ENCODE measurements around the gene CHRNA4.
"Not testable (repeated sequence)": the region's sequence is repeated elsewhere in the genome, so short reads cannot be mapped to it uniquely, and the experiment has no call there.

The CHRNA4 gene

GRCh38 chr20:63339154-63340094 is 21.7 kb downstream of the CHRNA4 start:
- H3K4me1 ChIP-seq (ENCODE audit: control insufficient read depth, low read depth, low read length); H3K9ac ChIP-seq (ENCODE audit: low read length); H3K36me3 ChIP-seq (ENCODE audit: control insufficient read depth, low read depth, low read length); H3K4me3 ChIP-seq (ENCODE audit: low read length); H3K27ac ChIP-seq (ENCODE audit: low read length); H3K9me3 ChIP-seq (ENCODE audit: control insufficient read depth, low read depth, low read length): not testable (repeated sequence)
- peaks cover 13% of the 10 kb centered on the region for H3K27me3 ChIP-seq (ENCODE audit: control insufficient read depth, insufficient read depth, low read length)

GRCh38 chr20:63337786-63338420 is 23.2 kb downstream of the CHRNA4 start:
- H3K4me1 ChIP-seq (ENCODE audit: control insufficient read depth, low read depth, low read length) = no peaks in the 10 kb centered on the region
- no peak overlapping the region for H3K4me3 ChIP-seq (ENCODE audit: low read length)

GRCh38 chr20:63336232-63336752 is 24.9 kb downstream of the CHRNA4 start:
- Histone ChIP-seq H3K4me3 (ENCODE audit: low read length) (no peak overlapping the region), H3K27ac (ENCODE audit: low read length) (no peak overlapping the region), H3K9me3 (ENCODE audit: control insufficient read depth, low read depth, low read length) (no peaks in the 10 kb centered on the region), H3K4me1 (ENCODE audit: control insufficient read depth, low read depth, low read length) (no peaks in the 10 kb centered on the region), H3K36me3 (ENCODE audit: control insufficient read depth, low read depth, low read length) (no peaks in the 10 kb centered on the region), H3K27me3 (ENCODE audit: control insufficient read depth, insufficient read depth, low read length) (peaks cover 13% of the 10 kb centered on the region), H3K9ac (ENCODE audit: low read length) (no peak overlapping the region)

More at GRCh38 chr20:63337786-63338420, 23.2 kb downstream of the CHRNA4 start:
- H3K27ac ChIP-seq (ENCODE audit: low read length) = no peak overlapping the region
- H3K36me3 ChIP-seq (ENCODE audit: control insufficient read depth, low read depth, low read length) = no peaks in the 10 kb centered on the region
- H3K9me3 ChIP-seq (ENCODE audit: control insufficient read depth, low read depth, low read length) = no peaks in the 10 kb centered on the region
- peaks cover 13% of the 10 kb centered on the region for H3K27me3 ChIP-seq (ENCODE audit: control insufficient read depth, insufficient read depth, low read length)
- H3K9ac ChIP-seq (ENCODE audit: low read length) = no peak overlapping the region

GRCh38 chr20:63335711-63336110 is 25.4 kb downstream of the CHRNA4 start:
- Histone ChIP-seq H3K36me3 (ENCODE audit: control insufficient read depth, low read depth, low read length) (no peaks in the 10 kb centered on the region), H3K9me3 (ENCODE audit: control insufficient read depth, low read depth, low read length) (no peaks in the 10 kb centered on the region), H3K4me3 (ENCODE audit: low read length) (no peak overlapping the region), H3K27me3 (ENCODE audit: control insufficient read depth, insufficient read depth, low read length) (peaks cover 13% of the 10 kb centered on the region), H3K9ac (ENCODE audit: low read length) (no peak overlapping the region), H3K27ac (ENCODE audit: low read length) (no peak overlapping the region), H3K4me1 (ENCODE audit: control insufficient read depth, low read depth, low read length) (no peaks in the 10 kb centered on the region)

GRCh38 chr20:63335060-63335459 is 26.1 kb downstream of the CHRNA4 start:
- H3K9me3 ChIP-seq (ENCODE audit: control insufficient read depth, low read depth, low read length); H3K36me3 ChIP-seq (ENCODE audit: control insufficient read depth, low read depth, low read length); H3K27ac ChIP-seq (ENCODE audit: low read length); H3K9ac ChIP-seq (ENCODE audit: low read length); H3K4me3 ChIP-seq (ENCODE audit: low read length); H3K4me1 ChIP-seq (ENCODE audit: control insufficient read depth, low read depth, low read length): not testable (repeated sequence)
- peaks cover 13% of the 10 kb centered on the region for H3K27me3 ChIP-seq (ENCODE audit: control insufficient read depth, insufficient read depth, low read length)

- no peak overlapping the region for H3K27ac ChIP-seq (ENCODE audit: low read length)
- H3K27me3 ChIP-seq (ENCODE audit: control insufficient read depth, insufficient read depth, low read length) = peaks cover 13% of the 10 kb centered on the region
These were observed 26.8 kb downstream of the CHRNA4 start for GRCh38 chr20:63334356-63334755.

GRCh38 chr20:63333241-63333836 is 27.8 kb downstream of the CHRNA4 start:
- H3K27ac ChIP-seq (ENCODE audit: low read length) = no peak overlapping the region
- H3K27me3 ChIP-seq (ENCODE audit: control insufficient read depth, insufficient read depth, low read length) = peaks cover 13% of the 10 kb centered on the region
- no peaks in the 10 kb centered on the region for H3K4me1 ChIP-seq (ENCODE audit: control insufficient read depth, low read depth, low read length)
- H3K9ac ChIP-seq (ENCODE audit: low read length) = no peak overlapping the region
- H3K36me3 ChIP-seq (ENCODE audit: control insufficient read depth, low read depth, low read length) = no peaks in the 10 kb centered on the region
- H3K9me3 ChIP-seq (ENCODE audit: control insufficient read depth, low read depth, low read length) = no peaks in the 10 kb centered on the region
- H3K4me3 ChIP-seq (ENCODE audit: low read length) = no peak overlapping the region

More at GRCh38 chr20:63334356-63334755, 26.8 kb downstream of the CHRNA4 start:
- Histone ChIP-seq H3K4me3 (ENCODE audit: low read length) (no peak overlapping the region), H3K9ac (ENCODE audit: low read length) (no peak overlapping the region), H3K9me3 (ENCODE audit: control insufficient read depth, low read depth, low read length) (no peaks in the 10 kb centered on the region), H3K36me3 (ENCODE audit: control insufficient read depth, low read depth, low read length) (no peaks in the 10 kb centered on the region), H3K4me1 (ENCODE audit: control insufficient read depth, low read depth, low read length) (no peaks in the 10 kb centered on the region)

- Histone ChIP-seq H3K36me3 (ENCODE audit: control insufficient read depth, low read depth, low read length) (no peaks in the 10 kb centered on the region), H3K9me3 (ENCODE audit: control insufficient read depth, low read depth, low read length) (no peaks in the 10 kb centered on the region), H3K27me3 (ENCODE audit: control insufficient read depth, insufficient read depth, low read length) (peaks cover 9% of the 10 kb centered on the region), H3K27ac (ENCODE audit: low read length) (no peak overlapping the region), H3K9ac (ENCODE audit: low read length) (no peak overlapping the region), H3K4me3 (ENCODE audit: low read length) (no peak overlapping the region), H3K4me1 (ENCODE audit: control insufficient read depth, low read depth, low read length) (no peaks in the 10 kb centered on the region)
These were observed 28.5 kb downstream of the CHRNA4 start for GRCh38 chr20:63332488-63333240.

GRCh38 chr20:63331741-63332400 is 29.3 kb downstream of the CHRNA4 start:
- no peak overlapping the region for H3K9ac ChIP-seq (ENCODE audit: low read length)
- H3K4me3 ChIP-seq (ENCODE audit: low read length) = no peak overlapping the region
- H3K27ac ChIP-seq (ENCODE audit: low read length) = no peak overlapping the region
- H3K27me3 ChIP-seq (ENCODE audit: control insufficient read depth, insufficient read depth, low read length) = peaks cover 5% of the 10 kb centered on the region
- H3K4me1 ChIP-seq (ENCODE audit: control insufficient read depth, low read depth, low read length) = no peaks in the 10 kb centered on the region
- no peaks in the 10 kb centered on the region for H3K36me3 ChIP-seq (ENCODE audit: control insufficient read depth, low read depth, low read length)
- H3K9me3 ChIP-seq (ENCODE audit: control insufficient read depth, low read depth, low read length) = no peaks in the 10 kb centered on the region

GRCh38 chr20:63330940-63331339 is 30.2 kb downstream of the CHRNA4 start:
- no peaks in the 10 kb centered on the region for H3K9me3 ChIP-seq (ENCODE audit: control insufficient read depth, low read depth, low read length)

More at GRCh38 chr20:63330940-63331339, 30.2 kb downstream of the CHRNA4 start:
- Histone ChIP-seq H3K9ac (ENCODE audit: low read length) (no peak overlapping the region), H3K27me3 (ENCODE audit: control insufficient read depth, insufficient read depth, low read length) (no peaks in the 10 kb centered on the region), H3K36me3 (ENCODE audit: control insufficient read depth, low read depth, low read length) (no peaks in the 10 kb centered on the region), H3K4me3 (ENCODE audit: low read length) (no peak overlapping the region), H3K27ac (ENCODE audit: low read length) (no peak overlapping the region), H3K4me1 (ENCODE audit: control insufficient read depth, low read depth, low read length) (no peaks in the 10 kb centered on the region)
